ENCODE results near the gene IFIT1. TPM values are rescaled to one million over a fixed set of nuclear protein-coding genes. Genes with fewer than 3 reads are reported as not detected.
"Not testable (repeated sequence)": the region's sequence is repeated elsewhere in the genome, so short reads cannot be mapped to it uniquely, and the experiment has no call there.

The IFIT1 gene
- polyA plus RNA-seq, 4 donors, result 15.0 to 24.1 (median 19.7) TPM

GRCh38 chr10:89363729-89364442 is 28.5 kb upstream of the IFIT1 start:
- DNase-seq (ENCODE audit: low read depth in 4 of 4, low spot score in 3 of 4), result no peak

- no peak for DNase-seq (ENCODE audit: low read depth in 4 of 4, low spot score in 3 of 4)
These were observed 27.9 kb upstream of the IFIT1 start for GRCh38 chr10:89364531-89364930.

GRCh38 chr10:89367529-89367928 is 24.9 kb upstream of the IFIT1 start:
- no peak for DNase-seq (ENCODE audit: low read depth in 4 of 4, low spot score in 3 of 4)

GRCh38 chr10:89368129-89368528 is 24.3 kb upstream of the IFIT1 start:
- no peak for DNase-seq (ENCODE audit: low read depth in 4 of 4, low spot score in 3 of 4)

- no peak for DNase-seq (ENCODE audit: low read depth in 4 of 4, low spot score in 3 of 4)
These were observed 23.0 kb upstream of the IFIT1 start for GRCh38 chr10:89369156-89370105.

GRCh38 chr10:89371079-89371478 is 21.3 kb upstream of the IFIT1 start:
- DNase-seq (ENCODE audit: low read depth in 4 of 4, low spot score in 3 of 4), result no peak

GRCh38 chr10:89371987-89372386 is 20.4 kb upstream of the IFIT1 start:
- no peak for DNase-seq (ENCODE audit: low read depth in 4 of 4, low spot score in 3 of 4)

GRCh38 chr10:89373916-89374711 is 18.3 kb upstream of the IFIT1 start:
- DNase-seq (ENCODE audit: low read depth in 4 of 4, low spot score in 3 of 4), result no peak

GRCh38 chr10:89374713-89375141 is 17.7 kb upstream of the IFIT1 start:
- no peak for DNase-seq (ENCODE audit: low read depth in 4 of 4, low spot score in 3 of 4)

GRCh38 chr10:89377705-89378637 is 14.5 kb upstream of the IFIT1 start, which contains the start of gene IFIT1B:
TSS of gene IFIT1B (plus strand) at chr10:89378056. CDS start at chr10:89378136, 80 bp downstream.
- DNase-seq (ENCODE audit: low read depth in 4 of 4, low spot score in 3 of 4), result no peak

- no peak for DNase-seq (ENCODE audit: low read depth in 4 of 4, low spot score in 3 of 4)
These were observed 13.3 kb upstream of the IFIT1 start for GRCh38 chr10:89379103-89379502.

GRCh38 chr10:89382757-89383156 is 9.7 kb upstream of the IFIT1 start:
- no peak for DNase-seq (ENCODE audit: low read depth in 4 of 4, low spot score in 3 of 4)

- DNase-seq (ENCODE audit: low read depth in 4 of 4, low spot score in 3 of 4), result no peak
These were observed 7.7 kb upstream of the IFIT1 start for GRCh38 chr10:89384474-89385340.

GRCh38 chr10:89388806-89389205 is 3.6 kb upstream of the IFIT1 start:
- no peak for DNase-seq (ENCODE audit: low read depth in 4 of 4, low spot score in 3 of 4)

- DNase-seq (ENCODE audit: low read depth in 4 of 4, low spot score in 3 of 4), result no peak
These were observed 3.2 kb upstream of the IFIT1 start for GRCh38 chr10:89389254-89389653.

- DNase-seq (ENCODE audit: low read depth in 4 of 4, low spot score in 3 of 4), result no peak
These were observed 1.8 kb upstream of the IFIT1 start for GRCh38 chr10:89390476-89391225.

- DNase-seq (ENCODE audit: low read depth in 4 of 4, low spot score in 3 of 4), result not testable (repeated sequence)
These were observed 1.2 kb upstream of the IFIT1 start for GRCh38 chr10:89391226-89391576.

- DNase-seq (ENCODE audit: low read depth in 4 of 4, low spot score in 3 of 4), result no peak
These were observed 551 bp downstream of the IFIT1 start for GRCh38 chr10:89392974-89393373.

Data from right renal pelvis (tissue), 4 donors.